GDM1 (cell line): ENCODE measurements around the gene TSR3.
A peak's percentile ranks its signal among the peaks of the same experiment; 100 is the strongest.

Source experiments
- DNase-seq: peaks from one replicate; lab custom pipeline; 2025; lab: John Stamatoyannopoulos, UW

Gene TSR3

DNA sequence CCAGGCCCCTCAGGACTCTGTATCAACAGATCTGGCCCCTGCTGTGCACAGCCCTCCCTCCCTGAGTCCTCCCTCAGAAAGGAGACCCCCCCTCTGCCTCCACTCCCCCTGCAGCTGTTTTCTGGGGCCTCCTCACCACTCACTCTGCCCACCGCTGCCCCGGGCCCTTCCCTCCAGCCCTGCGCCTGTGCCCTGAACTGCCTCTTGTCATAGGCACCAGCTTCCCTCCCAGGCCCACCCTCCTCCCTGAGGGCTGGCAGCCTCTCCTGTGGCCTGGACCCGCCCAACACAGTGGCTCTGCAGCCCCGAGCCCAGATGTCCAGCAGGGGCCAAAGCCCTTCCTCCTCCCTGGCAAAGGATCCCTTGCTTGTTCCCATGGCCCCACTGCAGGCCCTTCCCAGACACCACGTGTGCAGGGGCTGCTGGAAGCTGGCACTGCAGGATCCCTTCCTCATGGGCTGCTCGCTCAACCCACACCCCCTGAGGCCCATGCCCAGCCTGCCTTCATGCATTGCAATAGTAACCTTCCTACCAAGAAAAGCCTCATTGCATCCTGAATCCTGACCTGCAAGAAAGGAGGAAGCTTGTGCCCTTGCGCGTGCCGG lies 25.8 kb upstream of the TSR3 start:
- no peak for DNase-seq

DNA sequence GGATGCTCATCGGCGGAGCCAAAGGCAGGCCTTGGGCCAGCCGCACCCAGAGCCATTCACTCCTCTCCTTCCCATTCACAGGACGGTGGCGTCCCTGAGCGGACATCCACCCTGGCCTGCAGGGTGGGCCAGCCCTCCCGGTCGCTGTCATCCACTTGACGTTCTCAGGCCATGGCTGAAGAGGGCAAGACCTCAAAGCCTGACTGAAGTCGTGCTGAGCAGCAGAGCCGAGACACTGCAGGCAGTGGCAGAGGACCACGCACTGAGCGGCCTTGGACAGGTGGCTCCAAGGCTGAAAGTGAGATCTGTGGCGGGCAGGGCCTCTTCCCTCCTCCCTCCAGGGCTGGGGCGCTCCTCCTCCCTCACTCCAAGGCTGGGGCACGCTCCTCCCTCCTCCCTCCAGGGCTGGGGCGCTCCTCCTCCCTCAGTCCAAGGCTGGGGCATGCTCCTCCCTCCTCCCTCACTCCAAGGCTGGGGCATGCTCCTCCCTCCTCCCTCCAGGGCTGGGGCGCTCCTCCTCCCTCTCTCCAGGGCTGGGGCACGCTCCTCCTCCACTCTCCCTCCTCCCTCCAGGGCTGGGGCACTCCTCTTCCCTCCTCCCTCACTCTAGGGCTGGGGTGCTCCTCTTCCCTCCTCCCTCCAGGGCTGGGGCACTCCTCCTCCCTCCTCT lies 24.2 kb upstream of the TSR3 start:
- DNase-seq = no peak

GRCh38 chr16:1375298-1375640 lies 23.6 kb upstream of the TSR3 start:
- DNase-seq = no peak

GRCh38 chr16:1374418-1375297 lies 23.0 kb upstream of the TSR3 start:
- DNase-seq = no peak

DNA sequence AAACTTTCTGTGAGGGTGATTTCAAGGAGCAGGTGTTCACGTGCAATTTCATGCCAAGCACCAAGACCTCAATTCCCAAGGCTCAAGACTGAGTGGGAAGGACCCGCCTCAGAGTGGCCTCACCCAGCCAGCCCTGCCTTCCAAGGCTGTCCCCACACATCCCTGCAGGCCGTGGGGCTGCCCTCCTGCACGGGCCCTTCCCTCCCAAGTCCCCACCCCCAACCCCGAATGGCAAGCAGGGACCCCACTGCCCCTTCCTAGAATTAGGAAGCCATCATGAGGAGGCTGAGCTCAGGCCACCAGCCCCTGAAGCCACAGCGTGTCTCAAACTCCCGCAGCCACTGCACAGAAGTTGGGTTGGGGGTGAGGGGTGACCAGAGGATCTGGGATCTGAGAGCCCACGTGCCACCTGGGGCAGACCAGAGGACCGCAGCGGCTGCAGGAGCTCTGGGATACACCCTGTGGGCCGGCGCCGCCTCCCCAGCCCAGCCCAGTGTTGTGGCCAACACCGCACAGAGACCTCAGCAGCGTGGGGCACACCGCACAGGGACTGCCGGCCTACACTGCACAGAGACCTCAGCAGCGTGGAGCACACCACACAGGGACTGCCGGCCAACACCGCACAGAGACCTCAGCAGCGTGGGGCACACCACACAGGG lies 20.7 kb upstream of the TSR3 start:
- DNase-seq = no peak

DNA sequence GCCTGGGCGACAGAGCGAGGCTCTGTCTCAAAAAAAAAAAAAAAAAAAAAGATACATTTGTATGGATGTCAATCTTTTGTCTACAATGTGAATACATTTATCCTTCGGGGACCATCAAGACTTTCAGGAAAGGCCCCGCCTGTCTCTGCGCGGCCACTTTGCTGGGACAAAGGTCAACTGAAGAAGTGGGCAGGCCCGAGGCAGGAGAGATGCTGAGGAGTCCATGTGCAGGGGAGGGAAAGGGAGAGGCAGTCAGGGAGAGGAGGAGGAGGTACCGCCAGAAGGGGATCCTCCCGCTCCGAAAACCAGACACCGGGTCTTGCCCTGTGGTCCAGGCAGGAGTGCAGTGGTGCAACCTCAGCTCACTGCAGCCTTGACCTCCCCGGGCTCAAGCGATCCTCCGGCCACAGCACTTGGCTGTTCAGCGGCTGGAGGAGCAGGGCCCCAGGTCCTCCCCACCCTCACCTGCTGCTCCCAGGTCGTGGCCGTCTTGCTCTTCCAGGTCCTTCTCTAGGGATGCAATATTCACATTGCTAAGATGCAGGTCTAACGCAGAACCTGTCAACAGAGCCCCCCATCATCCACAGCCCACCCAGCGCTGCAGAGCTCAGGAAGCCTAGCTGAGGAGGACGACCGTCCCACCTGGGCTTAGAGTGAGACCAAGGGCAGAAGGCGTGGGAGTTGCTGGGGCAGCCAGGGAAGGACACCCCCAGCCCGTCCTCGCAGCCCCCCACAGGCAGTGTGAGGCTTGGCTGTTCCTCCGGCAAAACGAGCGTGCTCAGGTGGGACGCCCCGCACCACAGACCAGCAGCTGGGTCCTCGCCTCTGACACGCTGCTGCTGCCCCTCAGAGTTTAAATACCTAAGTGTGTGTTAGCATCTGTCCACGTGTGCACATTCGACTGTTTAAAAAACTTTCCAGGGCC lies 19.6 kb upstream of the TSR3 start:
- no peak for DNase-seq

DNA sequence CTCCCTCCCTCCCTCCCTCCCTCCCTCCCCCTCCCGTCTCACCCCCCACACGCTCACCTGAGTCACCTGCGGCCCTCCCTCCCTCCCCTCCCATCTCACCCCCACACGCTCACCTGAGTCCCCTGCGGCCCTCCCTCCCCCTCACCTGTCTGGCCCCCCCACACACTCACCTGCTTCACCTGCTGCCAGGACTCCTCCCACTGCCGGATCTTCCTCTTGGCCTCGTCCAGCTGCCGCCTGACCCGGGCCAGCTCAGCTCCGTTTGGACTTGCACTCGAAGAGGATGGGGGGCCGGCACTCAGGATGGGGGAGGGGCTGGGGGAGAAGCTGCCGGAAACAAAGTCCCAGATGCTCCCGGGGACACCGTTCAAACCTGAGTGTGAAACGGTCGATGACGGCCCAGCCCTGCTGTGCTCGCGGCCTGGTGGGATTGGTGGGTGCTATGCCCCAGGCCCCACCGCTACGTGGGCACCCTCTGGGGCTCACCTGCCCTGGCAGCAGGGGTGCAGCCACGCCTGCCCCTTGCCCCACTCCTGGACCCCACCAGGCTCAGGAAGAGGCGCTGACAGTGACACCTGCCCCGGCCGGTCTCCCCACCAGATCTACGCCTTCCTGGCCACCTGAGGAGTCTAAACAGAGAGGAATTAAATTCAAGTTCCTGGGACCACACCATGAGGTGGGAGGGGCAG lies 16.0 kb upstream of the TSR3 start:
- no peak for DNase-seq

DNA sequence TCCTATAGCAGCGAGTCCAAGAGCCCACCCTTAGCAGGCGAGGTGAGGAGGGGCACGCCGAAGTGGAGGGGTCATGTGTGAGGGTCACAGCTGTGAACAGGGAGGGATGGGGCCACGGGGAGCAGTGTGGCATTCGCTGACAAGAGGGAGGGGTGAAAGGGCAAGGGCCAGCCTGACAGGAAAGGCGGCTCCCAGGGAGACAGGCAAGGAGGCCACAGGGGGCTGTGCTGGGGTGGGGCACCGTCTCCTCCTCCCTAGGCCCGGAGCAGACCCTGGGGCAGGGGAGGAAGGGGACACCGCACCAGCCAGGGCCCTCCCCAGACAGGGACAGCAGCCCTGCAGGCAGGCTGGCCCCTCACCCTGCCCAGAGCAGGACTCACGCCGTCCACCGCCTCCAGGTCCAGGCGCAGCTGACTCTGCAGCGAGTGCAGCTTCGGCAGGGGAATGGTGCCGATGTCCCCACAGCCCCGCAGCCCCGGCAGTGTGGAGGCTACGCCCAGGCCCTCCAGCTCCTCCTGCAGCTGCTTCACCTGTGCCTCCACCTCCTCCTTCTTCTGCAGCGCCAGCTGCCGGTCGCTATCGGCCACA lies 15.1 kb upstream of the TSR3 start:
- no peak for DNase-seq

DNA sequence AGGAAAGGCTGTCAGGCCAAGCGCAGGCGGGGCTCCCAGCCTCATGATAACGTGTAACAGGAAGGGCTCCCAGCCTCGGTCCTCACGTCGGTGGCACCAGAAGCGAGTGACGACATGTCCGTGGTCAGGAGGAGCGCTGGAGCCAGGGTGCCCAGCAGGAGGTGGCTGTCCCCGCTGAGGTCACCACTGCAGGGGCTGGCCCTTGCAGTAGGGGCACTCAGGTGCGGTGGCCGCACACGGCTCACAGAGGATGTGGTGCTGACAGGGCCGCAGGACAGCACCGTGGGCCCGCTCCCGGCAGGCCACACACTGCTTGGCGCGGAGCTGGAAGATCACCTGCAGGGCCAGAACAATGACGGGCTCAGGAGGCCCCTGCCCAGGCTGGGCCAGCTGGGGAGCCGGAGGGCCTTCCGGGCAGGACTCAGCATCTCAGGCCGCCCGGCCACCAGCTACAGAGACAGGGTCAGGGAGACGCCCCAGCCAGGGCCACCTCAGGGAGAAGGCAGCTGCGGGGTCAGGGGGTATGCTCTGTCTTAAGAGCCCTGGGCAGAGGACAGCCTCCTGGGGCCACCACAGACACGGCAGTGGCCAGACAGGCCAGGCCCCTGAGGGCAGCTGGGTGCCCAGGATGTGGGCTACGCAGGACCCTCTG lies 14.5 kb upstream of the TSR3 start:
- no peak for DNase-seq

- DNase-seq = no peak
Measured at GRCh38 chr16:1364510-1364909, 12.8 kb upstream of the TSR3 start.

- peak; percentile 12 for DNase-seq
Measured at GRCh38 chr16:1363501-1364041, 11.9 kb upstream of the TSR3 start.

- DNase-seq = no peak
Measured at GRCh38 chr16:1362807-1363206, 11.1 kb upstream of the TSR3 start.

DNA sequence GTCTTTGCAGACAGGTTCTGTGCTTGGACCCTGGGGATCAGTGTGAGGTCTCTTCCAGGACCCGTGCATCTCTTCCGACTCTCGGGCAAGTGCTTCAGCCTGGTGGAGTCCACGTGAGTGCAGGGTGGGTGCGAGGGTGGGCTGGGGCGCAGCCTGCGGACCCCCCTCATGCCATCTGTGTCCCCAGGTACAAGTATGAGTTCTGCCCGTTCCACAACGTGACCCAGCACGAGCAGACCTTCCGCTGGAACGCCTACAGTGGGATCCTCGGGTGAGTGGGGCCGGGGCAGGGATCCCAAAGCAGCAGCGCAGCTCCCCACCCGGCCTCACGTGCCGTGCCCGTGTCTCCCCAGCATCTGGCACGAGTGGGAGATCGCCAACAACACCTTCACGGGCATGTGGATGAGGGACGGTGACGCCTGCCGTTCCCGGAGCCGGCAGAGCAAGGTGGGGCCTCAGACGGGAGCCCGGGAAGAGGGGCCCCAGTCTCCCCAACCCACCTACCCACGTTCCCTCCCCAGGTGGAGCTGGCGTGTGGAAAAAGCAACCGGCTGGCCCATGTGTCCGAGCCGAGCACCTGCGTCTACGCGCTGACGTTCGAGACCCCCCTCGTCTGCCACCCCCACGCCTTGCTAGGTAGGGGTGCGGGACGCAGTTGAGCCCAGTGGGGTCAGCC lies 10.1 kb upstream of the TSR3 start:
- DNase-seq = no peak

DNA sequence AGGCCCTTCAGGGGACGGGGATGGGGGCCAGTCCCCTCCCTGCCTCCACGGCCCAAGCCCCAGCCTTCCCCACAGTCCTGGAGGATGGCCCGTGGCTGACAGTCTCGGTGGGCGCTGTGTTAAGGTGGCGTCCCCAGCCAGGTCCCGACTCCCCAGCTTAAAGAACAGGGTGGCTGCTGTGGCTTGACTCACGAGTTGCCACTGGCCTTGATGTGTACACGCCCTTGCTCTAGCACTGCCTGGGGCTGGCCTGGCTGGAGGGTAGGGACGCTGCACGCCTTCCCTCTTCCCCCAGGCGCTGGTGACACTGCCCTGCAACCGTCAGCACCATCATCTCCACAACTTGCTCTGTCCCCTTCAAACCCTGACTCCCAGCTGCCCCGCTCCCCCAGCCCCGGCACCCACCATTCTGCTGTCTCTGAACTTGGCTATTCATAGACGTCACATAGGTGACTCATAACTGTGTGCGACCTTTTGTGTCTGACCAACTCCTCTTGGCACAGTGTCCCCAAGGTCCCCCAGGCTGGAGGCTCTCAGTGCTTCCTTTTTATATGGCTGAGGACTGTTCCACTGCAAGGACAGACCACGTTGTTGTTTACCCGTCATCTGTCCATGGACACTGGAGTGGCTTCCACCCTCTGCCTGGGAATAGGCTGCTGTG lies 6.4 kb upstream of the TSR3 start:
- no peak for DNase-seq

DNA sequence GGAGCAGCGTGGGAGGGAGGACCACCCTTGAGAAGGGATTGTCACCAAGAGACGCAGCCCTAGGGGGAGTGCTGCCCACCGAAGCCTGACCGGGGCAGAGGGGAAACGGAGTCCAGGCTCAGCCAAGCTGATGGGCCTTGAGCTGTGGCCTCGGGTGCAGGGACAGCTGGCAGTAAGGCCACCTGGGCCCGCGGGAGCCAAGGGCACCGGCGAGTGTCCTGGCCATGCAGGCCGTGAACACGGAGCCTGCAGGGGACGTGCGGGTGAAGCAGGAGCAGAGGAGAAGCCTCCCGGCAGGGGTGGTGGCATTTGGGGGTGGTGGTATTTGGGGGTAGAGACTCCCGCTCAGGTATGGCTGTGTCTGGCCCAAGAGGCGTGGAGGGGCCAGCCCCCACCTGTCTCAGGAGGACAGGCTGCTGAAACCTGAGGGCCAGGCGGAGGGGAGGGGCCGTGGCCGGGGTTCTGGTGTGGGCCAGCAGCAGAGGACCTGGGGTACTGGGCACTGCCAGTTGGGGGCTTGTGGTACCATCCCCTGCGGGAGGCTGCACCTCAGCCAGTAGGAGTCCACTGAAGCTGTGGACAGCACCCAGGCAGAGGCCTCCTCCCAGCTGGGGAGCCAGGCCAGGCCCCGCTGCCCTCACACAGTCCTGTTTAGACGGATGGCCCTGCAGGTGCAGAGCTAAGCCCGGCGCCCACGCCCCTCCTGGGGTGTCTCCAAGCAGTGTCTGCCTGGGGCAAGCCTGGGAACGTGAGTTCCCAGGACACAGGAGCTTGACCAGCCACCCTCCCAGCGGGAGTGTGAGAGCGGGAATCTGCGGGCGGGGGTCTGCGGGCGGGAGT lies 4.6 kb upstream of the TSR3 start:
- no peak for DNase-seq

GRCh38 chr16:1355591-1355990 lies 3.9 kb upstream of the TSR3 start:
- no peak for DNase-seq

DNA sequence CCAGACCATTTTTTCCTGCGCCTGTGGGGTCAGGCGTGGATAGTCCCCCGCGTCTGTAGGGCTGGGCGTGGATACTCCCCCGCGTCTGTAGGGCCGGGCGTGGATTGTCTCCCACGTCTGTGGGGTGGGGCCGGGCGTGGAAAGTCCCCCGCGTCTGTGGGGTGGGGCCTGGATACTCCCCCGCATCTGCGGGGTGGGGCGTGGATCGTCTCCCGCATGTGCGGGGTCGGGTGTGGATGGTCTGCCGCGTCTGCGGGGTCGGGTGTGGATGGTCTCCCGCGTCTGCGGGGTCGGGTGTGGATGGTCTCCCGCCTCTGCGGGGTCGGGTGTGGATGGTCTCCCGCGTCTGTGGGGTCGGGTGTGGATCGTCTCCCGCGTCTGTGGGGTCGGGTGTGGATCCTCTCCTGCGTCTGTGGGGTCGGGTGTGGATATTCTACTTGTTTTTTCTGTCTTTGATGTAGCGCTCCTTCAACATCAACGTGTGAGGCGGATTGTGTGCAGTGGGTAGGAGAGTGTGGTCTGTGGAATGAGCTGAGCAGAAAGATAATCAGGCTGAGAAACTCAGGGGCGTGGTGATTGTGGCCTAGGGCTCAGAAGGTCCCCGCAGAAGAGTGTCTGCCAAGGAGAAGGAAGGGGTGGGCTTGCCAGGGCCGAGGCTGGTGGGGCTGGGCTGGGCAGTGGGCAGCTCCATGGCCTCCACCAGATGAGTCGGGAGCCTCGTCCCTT lies 3.3 kb upstream of the TSR3 start:
- no peak for DNase-seq
